Activated CD8-positive, alpha-beta memory T cell treated with anti-CD3 and anti-CD28 coated beads for 1 hour (primary cell): ENCODE measurements around the gene ZFP3.
"Not testable (repeated sequence)": the region's sequence is repeated elsewhere in the genome, so short reads cannot be mapped to it uniquely, and the experiment has no call there.

Experiments
- DNase-seq, 2 donors: peaks; one replicate each; pipeline ENCODE4 v3.0.0-alpha.2; 2020; ENCODE audit warnings: low read depth in 1 of 2; ENCODE audit errors: extremely low read depth in 1 of 2

ZFP3 gene

DNA sequence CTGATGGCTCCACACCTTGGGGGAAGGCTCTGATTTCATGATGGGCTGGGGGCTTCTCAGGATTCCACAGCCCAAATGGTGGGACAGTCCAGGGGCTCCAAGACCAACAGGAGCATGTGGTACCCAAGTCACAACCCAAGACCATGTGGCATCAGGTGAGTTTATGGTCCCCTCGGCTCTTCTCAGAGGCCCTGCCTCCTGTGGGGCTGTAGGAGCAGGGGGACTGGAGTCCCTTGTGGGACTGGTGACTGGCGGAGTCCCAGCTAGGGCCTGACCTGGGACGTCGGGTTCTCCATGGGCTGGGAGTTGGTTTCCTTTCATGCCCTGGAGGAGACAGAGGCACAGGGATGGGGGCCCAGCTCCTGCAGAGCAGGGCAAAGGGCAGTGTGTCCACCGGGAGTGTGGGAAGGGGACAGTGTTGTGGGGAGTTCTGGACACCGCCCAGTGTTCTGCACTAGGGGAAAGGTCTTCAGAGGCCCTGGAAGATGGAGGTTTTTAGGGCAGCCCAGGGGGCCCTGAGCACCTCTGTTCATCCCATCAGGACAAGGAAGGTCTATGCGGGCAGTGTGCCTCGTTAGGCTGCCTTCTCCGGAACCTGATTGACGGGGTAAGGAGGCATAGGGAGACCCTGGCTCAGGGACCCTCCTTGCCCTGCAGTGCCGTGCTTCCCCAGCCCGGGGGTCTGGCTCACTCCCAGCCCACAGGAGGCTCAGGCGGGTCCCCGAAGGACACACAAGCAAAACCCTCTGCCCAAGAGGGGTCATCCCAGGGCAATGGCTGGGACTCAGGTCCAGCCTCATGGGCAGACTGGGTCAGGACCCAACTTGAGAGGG, 58.5 kb downstream of the ZFP3 start:
- DNase-seq, result not testable (repeated sequence)

DNA sequence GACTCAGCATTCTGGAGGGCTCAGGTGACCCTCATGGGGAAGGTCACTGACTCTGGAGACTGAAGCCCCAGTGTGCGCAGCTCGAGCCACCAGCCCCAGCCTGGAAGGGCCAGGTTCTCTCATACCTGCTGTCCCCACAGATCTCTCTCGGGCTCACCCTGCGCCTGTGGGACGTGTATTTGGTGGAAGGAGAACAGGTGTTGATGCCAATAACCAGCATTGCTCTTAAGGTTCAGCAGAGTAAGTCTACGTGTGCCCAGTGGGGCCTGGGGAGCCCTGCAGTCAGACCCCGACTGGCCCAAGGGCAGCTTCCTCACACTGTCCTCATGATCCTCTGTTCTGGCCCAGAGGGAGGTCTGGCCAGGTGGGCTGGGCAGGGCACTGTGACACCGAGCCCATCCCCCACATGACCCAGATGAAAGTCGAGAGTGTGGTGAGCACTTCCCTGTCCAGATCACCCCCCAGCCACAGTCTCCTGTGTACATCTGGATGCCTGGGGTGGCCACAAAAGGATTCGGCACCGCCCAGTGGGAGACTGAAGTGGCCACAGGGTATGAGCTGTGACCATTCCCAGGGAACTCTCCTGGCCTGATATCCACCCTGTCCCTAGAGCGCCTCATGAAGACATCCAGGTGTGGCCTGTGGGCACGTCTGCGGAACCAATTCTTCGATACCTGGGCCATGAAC, 59.4 kb downstream of the ZFP3 start:
- not testable (repeated sequence) for DNase-seq

DNA sequence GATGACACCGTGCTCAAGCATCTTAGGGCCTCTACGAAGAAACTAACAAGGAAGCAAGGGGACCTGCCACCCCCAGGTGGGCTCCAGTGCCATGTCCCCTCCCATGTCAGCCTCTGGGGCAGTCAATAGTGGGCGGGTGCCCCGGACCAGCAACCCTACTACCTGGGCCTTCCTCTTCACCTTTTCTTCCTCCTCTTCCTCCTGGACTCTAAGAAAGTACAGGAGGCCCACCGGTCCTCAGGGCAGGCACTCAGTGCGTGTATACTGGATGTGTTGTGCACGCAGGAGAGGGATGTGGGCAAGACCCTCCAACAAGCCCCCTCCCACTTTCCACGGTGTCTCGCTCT, 59.9 kb downstream of the ZFP3 start:
- DNase-seq, result not testable (repeated sequence)

DNA sequence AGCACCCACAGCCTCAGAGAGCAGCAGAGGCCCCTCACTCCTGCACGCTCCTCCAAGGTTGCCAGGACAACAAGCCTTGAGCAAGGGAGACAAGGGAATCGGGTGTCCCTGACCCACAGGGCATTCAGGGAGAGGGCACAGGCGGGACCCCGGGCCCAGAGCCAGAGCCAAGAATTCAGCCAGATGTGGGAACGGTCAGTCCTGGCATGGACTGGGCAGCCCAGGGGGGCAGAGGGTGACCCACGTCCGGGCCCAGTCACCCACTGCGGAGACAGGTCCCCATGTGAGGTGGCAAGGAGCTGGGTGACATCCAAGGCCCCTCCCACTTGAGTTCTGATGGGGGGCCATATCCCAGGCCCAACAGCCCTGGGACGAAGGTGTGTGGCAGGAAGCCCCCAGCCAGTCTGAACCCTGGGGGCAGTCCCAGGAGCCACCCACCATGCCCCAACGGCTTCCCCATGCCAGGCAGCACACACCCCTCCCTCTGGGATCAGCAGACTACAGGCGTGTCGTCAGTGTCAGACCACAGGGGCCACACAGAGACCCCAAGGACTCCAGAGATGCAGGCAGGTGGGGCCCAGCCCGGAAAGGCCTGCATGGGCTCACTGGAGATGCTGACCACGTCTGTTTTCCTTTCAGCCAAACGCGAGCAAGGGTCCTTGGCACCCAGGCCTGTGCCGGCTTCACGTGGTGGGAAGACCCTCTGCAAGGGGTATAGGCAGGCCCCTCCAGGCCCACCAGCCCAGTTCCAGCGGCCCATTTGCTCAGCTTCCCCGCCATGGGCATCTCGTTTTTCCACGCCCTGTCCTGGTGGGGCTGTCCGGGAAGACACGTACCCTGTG, 60.6 kb downstream of the ZFP3 start:
- DNase-seq, result no peak

DNA sequence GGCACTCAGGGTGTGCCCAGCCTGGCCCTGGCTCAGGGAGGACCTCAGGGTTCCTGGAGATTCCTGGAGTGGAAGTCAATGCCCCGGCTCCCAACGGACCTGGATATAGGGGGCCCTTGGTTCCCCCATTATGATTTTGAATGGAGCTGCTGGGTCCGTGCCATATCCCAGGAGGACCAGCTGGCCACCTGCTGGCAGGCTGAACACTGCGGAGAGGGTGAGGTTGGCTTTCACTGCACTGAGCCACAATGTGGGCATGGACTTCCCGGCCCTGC, 61.1 kb downstream of the ZFP3 start:
- no peak for DNase-seq

DNA sequence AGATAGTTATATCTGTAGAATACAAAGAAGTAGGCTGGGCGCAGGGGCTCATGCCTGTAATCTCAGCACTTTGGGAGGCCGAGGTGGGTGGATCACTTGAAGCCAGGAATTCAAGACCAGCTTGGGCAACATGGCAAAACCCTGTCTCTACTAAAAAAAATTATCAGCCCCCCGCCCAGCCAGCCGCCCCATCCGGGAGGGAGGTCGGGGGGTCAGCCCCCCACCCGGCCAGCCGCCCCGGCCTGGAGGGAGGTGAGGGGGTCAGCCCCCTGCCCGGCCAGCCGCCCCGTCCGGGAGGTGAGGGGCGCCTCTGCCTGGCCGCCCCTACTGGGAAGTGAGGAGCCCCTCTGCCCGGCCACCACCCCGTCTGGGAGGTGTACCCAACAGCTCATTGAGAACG, 64.6 kb downstream of the ZFP3 start:
- not testable (repeated sequence) for DNase-seq
